ENCODE results near the gene MYD88. TPM values are rescaled to one million over a fixed set of nuclear protein-coding genes. Genes with fewer than 3 reads are reported as not detected.
A peak's percentile ranks its signal among the peaks of the same experiment; 100 is the strongest.

The MYD88 gene
- total and polyA plus RNA-seq, 9 of the 15 experiments (the other 6 are each of a cell fraction or from before 2014, with no cell fraction given) = 3.2 to 47.3 (median 27.6) TPM

DNA sequence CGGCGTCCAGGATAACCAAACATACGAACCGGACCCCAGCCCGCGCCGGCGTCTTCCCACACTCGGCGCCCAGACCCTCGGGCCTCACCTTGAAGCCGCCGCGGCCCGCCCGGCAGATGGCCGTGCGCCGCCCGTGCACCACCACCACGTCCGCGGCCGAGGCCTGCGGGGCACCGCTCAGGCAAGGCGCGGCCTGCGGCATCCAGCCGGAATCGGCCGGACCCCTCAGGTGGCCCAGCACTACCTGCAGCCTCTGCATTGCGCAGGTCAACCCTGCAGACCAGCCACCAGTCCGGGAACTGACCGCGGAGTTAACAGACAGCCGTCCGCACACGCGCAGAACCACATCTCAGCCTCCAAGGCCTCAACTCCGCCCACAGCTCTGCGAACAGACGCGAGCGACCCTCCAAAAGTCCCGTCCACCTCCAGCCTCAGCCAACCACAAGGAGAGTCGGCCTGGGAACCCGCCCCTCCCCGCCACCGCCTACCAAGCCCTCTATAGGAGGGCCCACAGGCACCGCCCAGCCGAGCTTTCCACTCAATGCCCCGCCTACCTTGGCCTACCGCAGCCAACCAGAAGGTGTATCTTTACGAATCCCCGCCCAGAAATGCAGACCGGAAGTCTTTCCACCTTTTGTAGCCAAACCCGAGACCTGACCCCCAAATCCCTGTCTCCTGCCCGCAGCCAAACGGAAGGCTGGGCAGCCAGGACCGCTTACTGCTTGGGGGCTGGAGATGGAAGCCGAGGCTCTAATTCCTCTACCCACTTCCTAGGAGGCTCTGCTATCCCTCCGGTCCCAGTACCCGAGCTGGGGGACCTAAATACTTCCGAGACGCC is 1.5 kb upstream of the MYD88 start, which contains the start of gene ACAA1 (continued):
- no peak for TF ChIP-seq MECOM (CRISPR knock-in tag; IDR thresholded peaks at IDR 0.05)
- TF ChIP-seq, protein P1, sequence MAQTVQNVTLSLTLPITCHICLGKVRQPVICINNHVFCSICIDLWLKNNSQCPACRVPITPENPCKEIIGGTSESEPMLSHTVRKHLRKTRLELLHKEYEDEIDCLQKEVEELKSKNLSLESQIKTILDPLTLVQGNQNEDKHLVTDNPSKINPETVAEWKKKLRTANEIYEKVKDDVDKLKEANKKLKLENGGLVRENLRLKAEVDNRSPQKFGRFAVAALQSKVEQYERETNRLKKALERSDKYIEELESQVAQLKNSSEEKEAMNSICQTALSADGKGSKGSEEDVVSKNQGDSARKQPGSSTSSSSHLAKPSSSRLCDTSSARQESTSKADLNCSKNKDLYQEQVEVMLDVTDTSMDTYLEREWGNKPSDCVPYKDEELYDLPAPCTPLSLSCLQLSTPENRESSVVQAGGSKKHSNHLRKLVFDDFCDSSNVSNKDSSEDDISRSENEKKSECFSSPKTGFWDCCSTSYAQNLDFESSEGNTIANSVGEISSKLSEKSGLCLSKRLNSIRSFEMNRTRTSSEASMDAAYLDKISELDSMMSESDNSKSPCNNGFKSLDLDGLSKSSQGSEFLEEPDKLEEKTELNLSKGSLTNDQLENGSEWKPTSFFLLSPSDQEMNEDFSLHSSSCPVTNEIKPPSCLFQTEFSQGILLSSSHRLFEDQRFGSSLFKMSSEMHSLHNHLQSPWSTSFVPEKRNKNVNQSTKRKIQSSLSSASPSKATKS (CRISPR knock-in tag; IDR thresholded peaks at IDR 0.05) = no peak
- TF ChIP-seq, protein P2, sequence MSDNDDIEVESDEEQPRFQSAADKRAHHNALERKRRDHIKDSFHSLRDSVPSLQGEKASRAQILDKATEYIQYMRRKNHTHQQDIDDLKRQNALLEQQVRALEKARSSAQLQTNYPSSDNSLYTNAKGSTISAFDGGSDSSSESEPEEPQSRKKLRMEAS (CRISPR knock-in tag; IDR thresholded peaks at IDR 0.05) = peak; percentile 60
- peak; percentile 94 for TF ChIP-seq POLR2A (conservative IDR thresholded peaks at IDR 0.05)
- TF ChIP-seq POLR3A (IDR thresholded peaks at IDR 0.05; ENCODE audit: borderline replicate concordance, extremely low read depth, insufficient read depth, insufficient read length) = no peak
- TF ChIP-seq, protein P3, sequence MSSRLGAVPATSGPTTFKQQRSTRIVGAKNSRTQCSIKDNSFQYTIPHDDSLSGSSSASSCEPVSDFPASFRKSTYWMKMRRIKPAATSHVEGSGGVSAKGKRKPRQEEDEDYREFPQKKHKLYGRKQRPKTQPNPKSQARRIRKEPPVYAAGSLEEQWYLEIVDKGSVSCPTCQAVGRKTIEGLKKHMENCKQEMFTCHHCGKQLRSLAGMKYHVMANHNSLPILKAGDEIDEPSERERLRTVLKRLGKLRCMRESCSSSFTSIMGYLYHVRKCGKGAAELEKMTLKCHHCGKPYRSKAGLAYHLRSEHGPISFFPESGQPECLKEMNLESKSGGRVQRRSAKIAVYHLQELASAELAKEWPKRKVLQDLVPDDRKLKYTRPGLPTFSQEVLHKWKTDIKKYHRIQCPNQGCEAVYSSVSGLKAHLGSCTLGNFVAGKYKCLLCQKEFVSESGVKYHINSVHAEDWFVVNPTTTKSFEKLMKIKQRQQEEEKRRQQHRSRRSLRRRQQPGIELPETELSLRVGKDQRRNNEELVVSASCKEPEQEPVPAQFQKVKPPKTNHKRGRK (tag; IDR thresholded peaks at IDR 0.05) = no peak
- peak; percentile 92 for TF ChIP-seq POLR2AphosphoS5 (IDR thresholded peaks at IDR 0.05; ENCODE audit: control insufficient read depth, insufficient read depth, low read depth, low read length)
- TF ChIP-seq, protein P4, sequence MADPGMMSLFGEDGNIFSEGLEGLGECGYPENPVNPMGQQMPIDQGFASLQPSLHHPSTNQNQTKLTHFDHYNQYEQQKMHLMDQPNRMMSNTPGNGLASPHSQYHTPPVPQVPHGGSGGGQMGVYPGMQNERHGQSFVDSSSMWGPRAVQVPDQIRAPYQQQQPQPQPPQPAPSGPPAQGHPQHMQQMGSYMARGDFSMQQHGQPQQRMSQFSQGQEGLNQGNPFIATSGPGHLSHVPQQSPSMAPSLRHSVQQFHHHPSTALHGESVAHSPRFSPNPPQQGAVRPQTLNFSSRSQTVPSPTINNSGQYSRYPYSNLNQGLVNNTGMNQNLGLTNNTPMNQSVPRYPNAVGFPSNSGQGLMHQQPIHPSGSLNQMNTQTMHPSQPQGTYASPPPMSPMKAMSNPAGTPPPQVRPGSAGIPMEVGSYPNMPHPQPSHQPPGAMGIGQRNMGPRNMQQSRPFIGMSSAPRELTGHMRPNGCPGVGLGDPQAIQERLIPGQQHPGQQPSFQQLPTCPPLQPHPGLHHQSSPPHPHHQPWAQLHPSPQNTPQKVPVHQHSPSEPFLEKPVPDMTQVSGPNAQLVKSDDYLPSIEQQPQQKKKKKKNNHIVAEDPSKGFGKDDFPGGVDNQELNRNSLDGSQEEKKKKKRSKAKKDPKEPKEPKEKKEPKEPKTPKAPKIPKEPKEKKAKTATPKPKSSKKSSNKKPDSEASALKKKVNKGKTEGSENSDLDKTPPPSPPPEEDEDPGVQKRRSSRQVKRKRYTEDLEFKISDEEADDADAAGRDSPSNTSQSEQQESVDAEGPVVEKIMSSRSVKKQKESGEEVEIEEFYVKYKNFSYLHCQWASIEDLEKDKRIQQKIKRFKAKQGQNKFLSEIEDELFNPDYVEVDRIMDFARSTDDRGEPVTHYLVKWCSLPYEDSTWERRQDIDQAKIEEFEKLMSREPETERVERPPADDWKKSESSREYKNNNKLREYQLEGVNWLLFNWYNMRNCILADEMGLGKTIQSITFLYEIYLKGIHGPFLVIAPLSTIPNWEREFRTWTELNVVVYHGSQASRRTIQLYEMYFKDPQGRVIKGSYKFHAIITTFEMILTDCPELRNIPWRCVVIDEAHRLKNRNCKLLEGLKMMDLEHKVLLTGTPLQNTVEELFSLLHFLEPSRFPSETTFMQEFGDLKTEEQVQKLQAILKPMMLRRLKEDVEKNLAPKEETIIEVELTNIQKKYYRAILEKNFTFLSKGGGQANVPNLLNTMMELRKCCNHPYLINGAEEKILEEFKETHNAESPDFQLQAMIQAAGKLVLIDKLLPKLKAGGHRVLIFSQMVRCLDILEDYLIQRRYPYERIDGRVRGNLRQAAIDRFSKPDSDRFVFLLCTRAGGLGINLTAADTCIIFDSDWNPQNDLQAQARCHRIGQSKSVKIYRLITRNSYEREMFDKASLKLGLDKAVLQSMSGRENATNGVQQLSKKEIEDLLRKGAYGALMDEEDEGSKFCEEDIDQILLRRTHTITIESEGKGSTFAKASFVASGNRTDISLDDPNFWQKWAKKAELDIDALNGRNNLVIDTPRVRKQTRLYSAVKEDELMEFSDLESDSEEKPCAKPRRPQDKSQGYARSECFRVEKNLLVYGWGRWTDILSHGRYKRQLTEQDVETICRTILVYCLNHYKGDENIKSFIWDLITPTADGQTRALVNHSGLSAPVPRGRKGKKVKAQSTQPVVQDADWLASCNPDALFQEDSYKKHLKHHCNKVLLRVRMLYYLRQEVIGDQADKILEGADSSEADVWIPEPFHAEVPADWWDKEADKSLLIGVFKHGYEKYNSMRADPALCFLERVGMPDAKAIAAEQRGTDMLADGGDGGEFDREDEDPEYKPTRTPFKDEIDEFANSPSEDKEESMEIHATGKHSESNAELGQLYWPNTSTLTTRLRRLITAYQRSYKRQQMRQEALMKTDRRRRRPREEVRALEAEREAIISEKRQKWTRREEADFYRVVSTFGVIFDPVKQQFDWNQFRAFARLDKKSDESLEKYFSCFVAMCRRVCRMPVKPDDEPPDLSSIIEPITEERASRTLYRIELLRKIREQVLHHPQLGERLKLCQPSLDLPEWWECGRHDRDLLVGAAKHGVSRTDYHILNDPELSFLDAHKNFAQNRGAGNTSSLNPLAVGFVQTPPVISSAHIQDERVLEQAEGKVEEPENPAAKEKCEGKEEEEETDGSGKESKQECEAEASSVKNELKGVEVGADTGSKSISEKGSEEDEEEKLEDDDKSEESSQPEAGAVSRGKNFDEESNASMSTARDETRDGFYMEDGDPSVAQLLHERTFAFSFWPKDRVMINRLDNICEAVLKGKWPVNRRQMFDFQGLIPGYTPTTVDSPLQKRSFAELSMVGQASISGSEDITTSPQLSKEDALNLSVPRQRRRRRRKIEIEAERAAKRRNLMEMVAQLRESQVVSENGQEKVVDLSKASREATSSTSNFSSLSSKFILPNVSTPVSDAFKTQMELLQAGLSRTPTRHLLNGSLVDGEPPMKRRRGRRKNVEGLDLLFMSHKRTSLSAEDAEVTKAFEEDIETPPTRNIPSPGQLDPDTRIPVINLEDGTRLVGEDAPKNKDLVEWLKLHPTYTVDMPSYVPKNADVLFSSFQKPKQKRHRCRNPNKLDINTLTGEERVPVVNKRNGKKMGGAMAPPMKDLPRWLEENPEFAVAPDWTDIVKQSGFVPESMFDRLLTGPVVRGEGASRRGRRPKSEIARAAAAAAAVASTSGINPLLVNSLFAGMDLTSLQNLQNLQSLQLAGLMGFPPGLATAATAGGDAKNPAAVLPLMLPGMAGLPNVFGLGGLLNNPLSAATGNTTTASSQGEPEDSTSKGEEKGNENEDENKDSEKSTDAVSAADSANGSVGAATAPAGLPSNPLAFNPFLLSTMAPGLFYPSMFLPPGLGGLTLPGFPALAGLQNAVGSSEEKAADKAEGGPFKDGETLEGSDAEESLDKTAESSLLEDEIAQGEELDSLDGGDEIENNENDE (IDR thresholded peaks at IDR 0.05; ENCODE audit: low read depth, low read length) = no peak
- peak; percentile 9 for TF ChIP-seq NFYB (IDR thresholded peaks at IDR 0.05; ENCODE audit: extremely low read depth, insufficient read length)
- TF ChIP-seq IFI16 (CRISPR knock-in tag; IDR thresholded peaks at IDR 0.05) = no peak
- no peak for TF ChIP-seq SLC30A9 (CRISPR knock-in tag; IDR thresholded peaks at IDR 0.05)
